Hepatocyte (in vitro differentiated cells): Measurements from ENCODE around the gene RMC1.

Experiments
- EZH2phosphoT487 ChIP-seq: fragments of 200-600 bp; sonication (generic); IDR thresholded peaks from one replicate; pipeline ENCODE4 v1.6.1; 2018; ENCODE audit warnings: antibody characterized with exemption, mild to moderate bottlenecking, low read depth, moderate library complexity; ENCODE audit not compliant: unreplicated experiment, severe bottlenecking
- TF ChIP-seq, protein P1 (sequence below): fragments of 200-600 bp; sonication (generic); IDR thresholded peaks from 2 replicates; pipeline ENCODE4 v1.5.1; 2016; ENCODE audit warnings: antibody characterized with exemption, mild to moderate bottlenecking; ENCODE audit not compliant: poor library complexity

DNA sequence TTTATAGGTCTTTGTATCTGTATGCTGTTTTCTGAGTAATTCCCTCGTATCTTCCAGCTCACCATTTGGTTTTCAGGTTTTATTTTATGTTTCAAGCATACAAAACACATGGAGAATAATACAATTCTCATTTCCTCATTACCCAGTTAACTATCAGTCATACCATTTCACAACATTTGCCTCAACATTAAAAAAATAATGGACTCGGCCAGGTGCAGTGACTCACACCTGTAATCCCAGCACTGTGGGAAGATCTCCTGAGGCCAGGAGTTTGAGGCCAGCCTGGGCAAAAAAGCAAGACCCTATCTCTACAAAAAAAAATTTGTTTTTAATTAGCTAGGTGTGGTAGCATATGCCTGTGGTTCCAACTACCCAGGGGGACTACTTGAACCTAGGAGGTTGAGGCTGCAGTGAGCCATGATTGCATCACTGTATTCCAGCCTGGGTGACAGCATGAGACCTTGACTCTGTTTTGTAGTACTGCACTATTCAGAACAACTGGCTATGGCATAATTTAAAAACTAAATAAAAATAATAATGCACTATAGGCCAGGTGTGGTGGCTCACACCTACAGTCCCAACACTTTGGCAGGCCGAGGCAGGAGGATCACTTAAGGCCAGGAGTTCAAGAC lies 62.7 kb downstream of the RMC1 start:
- TF ChIP-seq EZH2phosphoT487: no peak
- TF ChIP-seq, protein P1, sequence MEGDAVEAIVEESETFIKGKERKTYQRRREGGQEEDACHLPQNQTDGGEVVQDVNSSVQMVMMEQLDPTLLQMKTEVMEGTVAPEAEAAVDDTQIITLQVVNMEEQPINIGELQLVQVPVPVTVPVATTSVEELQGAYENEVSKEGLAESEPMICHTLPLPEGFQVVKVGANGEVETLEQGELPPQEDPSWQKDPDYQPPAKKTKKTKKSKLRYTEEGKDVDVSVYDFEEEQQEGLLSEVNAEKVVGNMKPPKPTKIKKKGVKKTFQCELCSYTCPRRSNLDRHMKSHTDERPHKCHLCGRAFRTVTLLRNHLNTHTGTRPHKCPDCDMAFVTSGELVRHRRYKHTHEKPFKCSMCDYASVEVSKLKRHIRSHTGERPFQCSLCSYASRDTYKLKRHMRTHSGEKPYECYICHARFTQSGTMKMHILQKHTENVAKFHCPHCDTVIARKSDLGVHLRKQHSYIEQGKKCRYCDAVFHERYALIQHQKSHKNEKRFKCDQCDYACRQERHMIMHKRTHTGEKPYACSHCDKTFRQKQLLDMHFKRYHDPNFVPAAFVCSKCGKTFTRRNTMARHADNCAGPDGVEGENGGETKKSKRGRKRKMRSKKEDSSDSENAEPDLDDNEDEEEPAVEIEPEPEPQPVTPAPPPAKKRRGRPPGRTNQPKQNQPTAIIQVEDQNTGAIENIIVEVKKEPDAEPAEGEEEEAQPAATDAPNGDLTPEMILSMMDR: no peak
